ENCODE measurements around the gene AKR1C2.
"Not testable (repeated sequence)": the region's sequence is repeated elsewhere in the genome, so short reads cannot be mapped to it uniquely, and the experiment has no call there.

AKR1C2 gene

DNA sequence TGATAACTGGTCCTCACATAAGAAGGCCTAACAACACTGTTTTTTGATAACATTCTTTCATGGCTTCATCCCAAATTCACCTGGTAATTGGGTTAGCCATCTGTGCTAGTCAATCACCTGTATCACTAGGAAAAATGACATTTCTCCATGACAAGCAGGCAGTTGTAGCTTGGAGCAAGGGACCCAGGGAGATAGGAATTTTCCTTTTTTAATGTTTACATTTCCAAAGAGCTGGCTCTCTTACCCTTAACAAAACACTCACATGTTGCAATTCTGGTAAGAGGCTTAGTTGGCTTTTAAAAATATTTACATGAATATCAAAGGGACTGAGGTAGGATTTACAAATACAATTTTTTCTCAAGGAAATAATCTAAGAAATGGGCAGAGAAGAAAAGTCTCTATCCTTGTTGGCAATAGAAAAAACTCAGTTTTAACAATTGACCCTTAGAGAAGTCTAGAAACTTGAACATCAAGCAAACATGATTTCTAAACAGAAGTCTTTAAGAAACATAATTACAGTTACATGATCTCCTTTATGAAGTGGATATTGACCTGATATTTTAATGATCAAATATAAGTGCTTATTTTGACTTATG, 56.5 kb downstream of the AKR1C2 start:
- Histone ChIP-seq H2BK15ac (replicated peaks; ENCODE audit: low read depth) (no peak overlapping the region), H2AK5ac (ENCODE audit: low read length) (no peak overlapping the region), H3K36me3 (ENCODE audit: control insufficient read depth, insufficient read depth, low read length) (no peaks in the 10 kb centered on the region), H3K4me1 (ENCODE audit: control insufficient read depth, low read depth, low read length) (no peaks in the 10 kb centered on the region), H3K79me2 (ENCODE audit: control insufficient read depth, insufficient read depth, low read length) (no peaks in the 10 kb centered on the region), H3K27ac (ENCODE audit: low read depth, low read length) (no peak overlapping the region), H3K23ac (ENCODE audit: low read length) (no peak overlapping the region), H4K5ac (ENCODE audit: low read length) (no peak overlapping the region), H3K4ac (ENCODE audit: low read depth, low read length) (no peak overlapping the region), H3K9ac (ENCODE audit: low read length) (no peak overlapping the region), H3K4me2 (ENCODE audit: low read length) (no peak overlapping the region), H3K18ac (ENCODE audit: low read length) (no peak overlapping the region), H3K27me3 (ENCODE audit: insufficient read depth, low read length, poor library complexity) (no peaks in the 10 kb centered on the region), H3K56ac (ENCODE audit: low read length) (no peak overlapping the region), H3K79me1 (ENCODE audit: low read length) (no peaks in the 10 kb centered on the region), H3K4me3 (ENCODE audit: low read length) (no peak overlapping the region), H2BK5ac (ENCODE audit: low read length) (no peak overlapping the region), H2BK120ac (ENCODE audit: low read depth, low read length) (no peak overlapping the region), H4K8ac (ENCODE audit: low read depth, low read length) (no peak overlapping the region)
- DNase-seq = no peak

DNA sequence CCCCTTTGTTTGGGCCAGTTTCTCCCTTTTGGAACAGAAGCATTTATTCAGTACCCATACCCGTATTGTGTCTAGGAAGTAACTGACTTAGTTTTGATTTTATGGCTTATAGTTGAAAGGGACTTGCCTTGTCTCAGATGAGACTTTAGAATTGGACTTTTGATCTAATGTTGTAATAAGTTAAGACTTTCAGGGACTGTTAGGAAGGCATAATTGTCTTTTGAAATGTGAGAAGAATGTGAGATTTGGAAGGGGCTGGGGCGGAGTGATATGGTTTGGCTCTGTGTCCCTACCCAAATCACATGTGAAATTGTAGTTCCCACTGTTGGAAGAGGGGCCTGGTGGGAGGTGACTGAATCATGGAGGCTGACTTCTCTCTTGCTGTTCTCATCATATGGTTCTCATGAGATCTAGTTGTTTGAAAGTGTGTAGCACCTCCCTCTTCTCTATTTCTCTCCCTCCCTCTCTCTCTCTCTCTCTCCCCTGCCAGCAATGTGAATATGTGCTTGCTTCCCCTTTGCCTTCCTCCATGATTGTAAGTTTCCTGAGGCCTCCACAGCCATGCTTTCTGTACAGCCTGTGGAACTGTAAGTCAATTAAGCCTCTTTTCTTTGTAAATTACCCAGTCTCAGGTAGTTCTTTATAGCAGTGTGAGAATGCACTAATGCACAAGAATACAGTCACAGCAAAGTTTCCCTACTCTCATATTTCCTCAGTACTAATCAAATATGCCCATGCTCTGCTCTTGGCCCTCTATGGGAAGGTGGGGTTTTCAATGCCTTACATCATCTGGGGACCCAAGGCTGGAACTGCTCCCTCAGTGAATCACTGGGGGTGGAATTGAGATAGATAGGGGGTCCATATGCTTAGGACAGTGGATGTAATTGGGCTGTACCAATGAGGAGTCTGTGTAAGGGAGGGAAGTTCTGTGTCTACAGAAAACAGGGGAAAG, 57.6 kb downstream of the AKR1C2 start:
- no CpG with 5 or more reads among the region's 2 CpGs for WGBS (ENCODE audit: extremely low coverage, insufficient coverage, low lambda C conversion rate)
- H3K36me3 ChIP-seq (ENCODE audit: control insufficient read depth, insufficient read depth, low read length) = no peaks in the 10 kb centered on the region
- H2AK5ac ChIP-seq (ENCODE audit: low read length) = no peak overlapping the region
- H3K4ac ChIP-seq (ENCODE audit: low read depth, low read length) = no peak overlapping the region
- no peak overlapping the region for H2BK15ac ChIP-seq (replicated peaks; ENCODE audit: low read depth)
- no peak overlapping the region for H3K9ac ChIP-seq (ENCODE audit: low read length)
- H3K27me3 ChIP-seq (ENCODE audit: insufficient read depth, low read length, poor library complexity) = no peaks in the 10 kb centered on the region
- no peak overlapping the region for H3K4me3 ChIP-seq (ENCODE audit: low read length)
- no peaks in the 10 kb centered on the region for H3K4me1 ChIP-seq (ENCODE audit: control insufficient read depth, low read depth, low read length)
- H3K56ac ChIP-seq (ENCODE audit: low read length) = no peak overlapping the region
- no peak overlapping the region for H2BK5ac ChIP-seq (ENCODE audit: low read length)
- H2BK120ac ChIP-seq (ENCODE audit: low read depth, low read length) = no peak overlapping the region
- no peak overlapping the region for H3K18ac ChIP-seq (ENCODE audit: low read length)
- no peak overlapping the region for H3K4me2 ChIP-seq (ENCODE audit: low read length)
- H3K79me1 ChIP-seq (ENCODE audit: low read length) = no peaks in the 10 kb centered on the region
- no peaks in the 10 kb centered on the region for H3K79me2 ChIP-seq (ENCODE audit: control insufficient read depth, insufficient read depth, low read length)
- H3K27ac ChIP-seq (ENCODE audit: low read depth, low read length) = no peak overlapping the region
- no peak overlapping the region for H4K5ac ChIP-seq (ENCODE audit: low read length)
- H4K8ac ChIP-seq (ENCODE audit: low read depth, low read length) = no peak overlapping the region
- no peak for DNase-seq
- H3K23ac ChIP-seq (ENCODE audit: low read length) = no peak overlapping the region

DNA sequence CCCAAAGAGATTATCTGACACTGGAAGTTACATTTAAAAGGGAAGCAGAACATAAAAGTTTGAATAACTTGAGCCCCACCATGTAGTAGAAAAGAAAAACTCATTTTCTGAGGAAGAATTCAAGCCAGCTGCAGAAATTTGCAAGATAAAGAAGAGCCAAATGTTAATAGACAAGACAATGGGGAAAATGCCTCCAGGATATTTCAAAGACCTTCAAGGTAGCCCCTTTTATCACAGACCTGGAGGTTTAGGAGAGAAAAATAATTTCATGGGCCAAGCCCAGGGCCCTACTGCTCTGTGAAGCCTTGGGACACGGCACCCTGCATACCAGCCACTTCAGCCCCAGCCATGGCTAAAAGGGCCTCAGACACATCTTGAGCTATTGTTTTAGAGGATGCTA, 58.8 kb downstream of the AKR1C2 start:
- Histone ChIP-seq H3K27ac (ENCODE audit: low read depth, low read length) (no peak overlapping the region), H4K8ac (ENCODE audit: low read depth, low read length) (no peak overlapping the region), H3K56ac (ENCODE audit: low read length) (no peak overlapping the region), H3K23ac (ENCODE audit: low read length) (no peak overlapping the region), H3K4ac (ENCODE audit: low read depth, low read length) (no peak overlapping the region), H4K5ac (ENCODE audit: low read length) (no peak overlapping the region), H3K79me1 (ENCODE audit: low read length) (no peaks in the 10 kb centered on the region), H2BK5ac (ENCODE audit: low read length) (no peak overlapping the region), H2BK15ac (replicated peaks; ENCODE audit: low read depth) (no peak overlapping the region), H2BK120ac (ENCODE audit: low read depth, low read length) (no peak overlapping the region), H3K27me3 (ENCODE audit: insufficient read depth, low read length, poor library complexity) (no peaks in the 10 kb centered on the region), H3K18ac (ENCODE audit: low read length) (no peak overlapping the region), H3K4me1 (ENCODE audit: control insufficient read depth, low read depth, low read length) (no peaks in the 10 kb centered on the region), H3K9ac (ENCODE audit: low read length) (no peak overlapping the region), H3K4me2 (ENCODE audit: low read length) (no peak overlapping the region), H3K36me3 (ENCODE audit: control insufficient read depth, insufficient read depth, low read length) (no peaks in the 10 kb centered on the region), H3K4me3 (ENCODE audit: low read length) (no peak overlapping the region), H3K79me2 (ENCODE audit: control insufficient read depth, insufficient read depth, low read length) (no peaks in the 10 kb centered on the region), H2AK5ac (ENCODE audit: low read length) (no peak overlapping the region)
- no peak for DNase-seq
- whole genome bisulfite sequencing (ENCODE audit: extremely low coverage, insufficient coverage, low lambda C conversion rate) = no CpG with 5 or more reads among the region's 1 CpG

DNA sequence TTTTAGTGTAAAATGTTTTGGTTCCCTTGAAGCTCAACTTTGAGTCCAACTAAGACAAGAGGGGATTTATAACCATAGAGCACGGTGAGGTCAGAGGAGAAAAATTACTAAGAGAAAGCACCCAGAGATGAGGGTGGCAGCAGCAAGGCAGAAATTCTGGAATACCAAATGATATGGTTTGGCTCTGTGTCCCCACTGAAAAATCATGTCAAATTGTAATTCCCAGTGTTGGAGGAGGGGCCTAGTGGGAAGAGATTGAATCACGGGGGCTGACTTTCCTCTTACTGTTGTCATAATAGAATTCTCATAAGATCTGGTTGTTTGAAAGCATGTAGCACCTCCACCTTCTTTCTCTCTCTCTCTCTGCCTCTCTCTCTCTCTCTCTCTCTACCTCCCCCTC, 59.8 kb downstream of the AKR1C2 start:
- Histone ChIP-seq H4K5ac (ENCODE audit: low read length) (no peak overlapping the region), H3K18ac (ENCODE audit: low read length) (no peak overlapping the region), H3K27ac (ENCODE audit: low read depth, low read length) (no peak overlapping the region), H3K56ac (ENCODE audit: low read length) (no peak overlapping the region), H2BK5ac (ENCODE audit: low read length) (no peak overlapping the region), H4K8ac (ENCODE audit: low read depth, low read length) (no peak overlapping the region), H3K79me1 (ENCODE audit: low read length) (no peaks in the 10 kb centered on the region), H2AK5ac (ENCODE audit: low read length) (no peak overlapping the region), H3K4me1 (ENCODE audit: control insufficient read depth, low read depth, low read length) (no peaks in the 10 kb centered on the region), H3K79me2 (ENCODE audit: control insufficient read depth, insufficient read depth, low read length) (no peaks in the 10 kb centered on the region), H3K27me3 (ENCODE audit: insufficient read depth, low read length, poor library complexity) (no peaks in the 10 kb centered on the region), H3K36me3 (ENCODE audit: control insufficient read depth, insufficient read depth, low read length) (no peaks in the 10 kb centered on the region), H3K9ac (ENCODE audit: low read length) (no peak overlapping the region), H2BK120ac (ENCODE audit: low read depth, low read length) (no peak overlapping the region), H2BK15ac (replicated peaks; ENCODE audit: low read depth) (no peak overlapping the region), H3K23ac (ENCODE audit: low read length) (no peak overlapping the region), H3K4ac (ENCODE audit: low read depth, low read length) (no peak overlapping the region), H3K4me3 (ENCODE audit: low read length) (no peak overlapping the region), H3K4me2 (ENCODE audit: low read length) (no peak overlapping the region)
- no CpG with 5 or more reads among the region's 2 CpGs for WGBS (ENCODE audit: extremely low coverage, insufficient coverage, low lambda C conversion rate)
- DNase-seq = no peak

DNA sequence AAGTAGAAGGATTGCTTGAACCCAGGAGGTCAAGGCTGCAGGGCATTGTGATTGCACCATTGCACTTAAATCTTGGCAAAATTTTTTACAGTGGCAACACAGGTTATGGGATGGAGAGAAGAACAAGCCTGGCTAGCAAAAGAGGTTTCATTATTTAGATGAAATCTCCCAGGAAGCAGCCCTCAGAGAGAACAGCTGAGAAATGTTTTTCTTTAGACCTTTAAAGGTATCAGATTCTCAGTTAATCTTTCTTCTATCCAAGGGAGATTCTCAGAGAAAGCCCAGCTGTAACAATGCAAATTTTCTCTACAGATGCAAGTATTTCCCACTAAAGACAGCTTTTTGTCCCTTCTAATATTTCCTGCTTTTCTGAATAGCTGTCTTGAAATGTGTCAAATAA, 60.2 kb downstream of the AKR1C2 start:
- H3K4me2 ChIP-seq (ENCODE audit: low read length); H3K4me3 ChIP-seq (ENCODE audit: low read length); H2AK5ac ChIP-seq (ENCODE audit: low read length); H2BK5ac ChIP-seq (ENCODE audit: low read length); H2BK120ac ChIP-seq (ENCODE audit: low read depth, low read length); H3K4ac ChIP-seq (ENCODE audit: low read depth, low read length); H3K27me3 ChIP-seq (ENCODE audit: insufficient read depth, low read length, poor library complexity); H3K4me1 ChIP-seq (ENCODE audit: control insufficient read depth, low read depth, low read length); H3K23ac ChIP-seq (ENCODE audit: low read length); H3K9ac ChIP-seq (ENCODE audit: low read length); H2BK15ac ChIP-seq (replicated peaks; ENCODE audit: low read depth); H3K79me1 ChIP-seq (ENCODE audit: low read length); H3K18ac ChIP-seq (ENCODE audit: low read length); DNase-seq; H3K36me3 ChIP-seq (ENCODE audit: control insufficient read depth, insufficient read depth, low read length); H3K79me2 ChIP-seq (ENCODE audit: control insufficient read depth, insufficient read depth, low read length); H4K8ac ChIP-seq (ENCODE audit: low read depth, low read length); H4K5ac ChIP-seq (ENCODE audit: low read length); H3K27ac ChIP-seq (ENCODE audit: low read depth, low read length); H3K56ac ChIP-seq (ENCODE audit: low read length): not testable (repeated sequence)

DNA sequence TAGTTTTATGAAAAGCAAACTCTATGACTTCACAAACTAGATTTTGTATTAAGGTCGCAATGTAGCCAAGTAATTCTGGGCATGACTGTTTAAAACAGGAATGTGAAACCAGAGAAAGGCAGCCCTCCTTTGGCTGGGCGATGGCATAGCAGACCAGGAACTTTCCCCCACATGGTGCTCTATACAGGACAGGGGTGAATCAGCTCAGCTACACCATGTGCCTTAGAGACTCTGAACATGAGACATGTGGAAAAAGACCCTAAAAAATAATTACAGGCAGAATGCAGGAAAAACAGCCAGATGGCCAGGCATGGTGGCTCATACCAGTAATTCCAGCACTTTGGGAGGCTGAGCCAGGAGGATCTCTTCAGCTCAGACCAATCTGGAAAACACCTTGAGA, 60.7 kb downstream of the AKR1C2 start:
- not testable (repeated sequence) for H4K5ac ChIP-seq (ENCODE audit: low read length); H3K4me3 ChIP-seq (ENCODE audit: low read length); H3K79me1 ChIP-seq (ENCODE audit: low read length); H2AK5ac ChIP-seq (ENCODE audit: low read length); H3K56ac ChIP-seq (ENCODE audit: low read length); H3K36me3 ChIP-seq (ENCODE audit: control insufficient read depth, insufficient read depth, low read length); H2BK120ac ChIP-seq (ENCODE audit: low read depth, low read length); H3K23ac ChIP-seq (ENCODE audit: low read length); H4K8ac ChIP-seq (ENCODE audit: low read depth, low read length); H3K79me2 ChIP-seq (ENCODE audit: control insufficient read depth, insufficient read depth, low read length); H3K27me3 ChIP-seq (ENCODE audit: insufficient read depth, low read length, poor library complexity); H3K4ac ChIP-seq (ENCODE audit: low read depth, low read length); H3K27ac ChIP-seq (ENCODE audit: low read depth, low read length); H2BK15ac ChIP-seq (replicated peaks; ENCODE audit: low read depth); H3K18ac ChIP-seq (ENCODE audit: low read length); H3K4me1 ChIP-seq (ENCODE audit: control insufficient read depth, low read depth, low read length); H2BK5ac ChIP-seq (ENCODE audit: low read length); H3K9ac ChIP-seq (ENCODE audit: low read length); H3K4me2 ChIP-seq (ENCODE audit: low read length)
- DNase-seq = peak; percentile 44
- no CpG with 5 or more reads among the region's 2 CpGs for WGBS (ENCODE audit: extremely low coverage, insufficient coverage, low lambda C conversion rate)
